Measurements from ENCODE around the gene MYO16.

DNA sequence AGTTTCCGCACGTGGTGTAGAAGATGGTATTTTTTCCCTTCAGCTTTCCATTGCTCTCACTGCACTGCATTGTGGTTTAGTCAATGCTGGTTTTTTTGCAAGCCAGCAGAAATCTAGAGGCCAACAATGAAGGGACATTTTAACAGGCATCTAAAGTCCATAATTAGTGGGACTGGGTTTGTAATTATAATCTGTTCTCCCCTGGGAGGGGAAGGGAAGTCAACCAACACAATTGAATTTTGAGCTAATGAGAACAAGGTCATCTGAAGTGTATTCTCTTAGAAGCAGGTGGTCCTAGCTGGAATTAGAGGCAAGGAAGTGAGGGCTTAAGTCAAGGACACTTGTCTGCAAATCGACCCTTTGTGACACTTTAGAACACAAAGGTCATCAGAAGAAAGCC is 156.4 kb downstream of the MYO16 start:
- TF ChIP-seq CTCF (IDR thresholded peaks at IDR 0.05) (no peak), POLR2A (IDR thresholded peaks at IDR 0.05) (no peak), EP300 (IDR thresholded peaks at IDR 0.05) (no peak)

Measured in ovary (tissue), 3 donors.